Measurements from ENCODE around the gene SPINK5.

Gene SPINK5

GRCh38 chr5:148060881-148061280, 2.9 kb upstream of the SPINK5 start:
- no peak overlapping the region for H3K27ac Mint-ChIP-seq
- no peaks in the 10 kb centered on the region for H3K4me1 Mint-ChIP-seq
- no peak for TF ChIP-seq CTCF (IDR thresholded peaks at IDR 0.05; ENCODE audit: unreplicated experiment in 3 of 3)
- H3K36me3 Mint-ChIP-seq (ENCODE audit: low read depth): no peaks in the 10 kb centered on the region
- H3K9me3 Mint-ChIP-seq: peaks cover 12% of the 10 kb centered on the region
- H3K4me3 Mint-ChIP-seq: no peak overlapping the region
- no peaks in the 10 kb centered on the region for H3K27me3 Mint-ChIP-seq (ENCODE audit: low read depth)

GRCh38 chr5:148070621-148071020, 6.8 kb downstream of the SPINK5 start:
- Mint-ChIP-seq H3K27ac (no peak overlapping the region), H3K36me3 (ENCODE audit: low read depth) (no peaks in the 10 kb centered on the region), H3K4me1 (no peaks in the 10 kb centered on the region), H3K9me3 (no peaks in the 10 kb centered on the region), H3K27me3 (ENCODE audit: low read depth) (no peaks in the 10 kb centered on the region), H3K4me3 (no peak overlapping the region)
- no peak for TF ChIP-seq CTCF (IDR thresholded peaks at IDR 0.05; ENCODE audit: unreplicated experiment in 3 of 3)

GRCh38 chr5:148072207-148072606, 8.4 kb downstream of the SPINK5 start:
- no peaks in the 10 kb centered on the region for H3K4me1 Mint-ChIP-seq
- H3K9me3 Mint-ChIP-seq: peaks cover 7% of the 10 kb centered on the region
- H3K27me3 Mint-ChIP-seq (ENCODE audit: low read depth): no peaks in the 10 kb centered on the region
- no peak overlapping the region for H3K27ac Mint-ChIP-seq
- no peaks in the 10 kb centered on the region for H3K36me3 Mint-ChIP-seq (ENCODE audit: low read depth)
- no peak for TF ChIP-seq CTCF (IDR thresholded peaks at IDR 0.05; ENCODE audit: unreplicated experiment in 3 of 3)
- no peak overlapping the region for H3K4me3 Mint-ChIP-seq

- H3K9me3 Mint-ChIP-seq: peaks cover 7% of the 10 kb centered on the region
- H3K27me3 Mint-ChIP-seq (ENCODE audit: low read depth): no peaks in the 10 kb centered on the region
- TF ChIP-seq CTCF (IDR thresholded peaks at IDR 0.05; ENCODE audit: unreplicated experiment in 3 of 3): no peak
- no peak overlapping the region for H3K4me3 Mint-ChIP-seq
- H3K27ac Mint-ChIP-seq: no peak overlapping the region
- H3K36me3 Mint-ChIP-seq (ENCODE audit: low read depth): no peaks in the 10 kb centered on the region
- H3K4me1 Mint-ChIP-seq: no peaks in the 10 kb centered on the region
These were observed 11.7 kb downstream of the SPINK5 start for GRCh38 chr5:148075529-148075928.

GRCh38 chr5:148083203-148083602, 19.4 kb downstream of the SPINK5 start:
- TF ChIP-seq CTCF (IDR thresholded peaks at IDR 0.05; ENCODE audit: unreplicated experiment in 3 of 3): no peak
- no peak overlapping the region for H3K4me3 Mint-ChIP-seq
- H3K27me3 Mint-ChIP-seq (ENCODE audit: low read depth): no peaks in the 10 kb centered on the region
- H3K36me3 Mint-ChIP-seq (ENCODE audit: low read depth): no peaks in the 10 kb centered on the region
- no peak overlapping the region for H3K27ac Mint-ChIP-seq
- H3K9me3 Mint-ChIP-seq: no peaks in the 10 kb centered on the region
- H3K4me1 Mint-ChIP-seq: peaks cover 1% of the 10 kb centered on the region

GRCh38 chr5:148084269-148084668, 20.5 kb downstream of the SPINK5 start:
- no peak overlapping the region for H3K4me3 Mint-ChIP-seq
- no peaks in the 10 kb centered on the region for H3K36me3 Mint-ChIP-seq (ENCODE audit: low read depth)
- no peaks in the 10 kb centered on the region for H3K27me3 Mint-ChIP-seq (ENCODE audit: low read depth)
- TF ChIP-seq CTCF (IDR thresholded peaks at IDR 0.05; ENCODE audit: unreplicated experiment in 3 of 3): no peak
- peaks cover 8% of the 10 kb centered on the region for H3K4me1 Mint-ChIP-seq
- H3K27ac Mint-ChIP-seq: no peak overlapping the region
- H3K9me3 Mint-ChIP-seq: no peaks in the 10 kb centered on the region
